Stimulated activated CD8-positive, alpha-beta memory T cell treated with anti-CD3 and anti-CD28 coated beads, Interleukin-12 subunit alpha, Interleukin-12 subunit beta, amount 100 ng/mL, for 1 hour (primary cell): Measurements from ENCODE around the gene SLC15A5.

Experiments used
- DNase-seq: peaks from one replicate; pipeline ENCODE4 v3.0.0-alpha.2; 2020; ENCODE audit warnings: low read depth

SLC15A5 gene

DNA sequence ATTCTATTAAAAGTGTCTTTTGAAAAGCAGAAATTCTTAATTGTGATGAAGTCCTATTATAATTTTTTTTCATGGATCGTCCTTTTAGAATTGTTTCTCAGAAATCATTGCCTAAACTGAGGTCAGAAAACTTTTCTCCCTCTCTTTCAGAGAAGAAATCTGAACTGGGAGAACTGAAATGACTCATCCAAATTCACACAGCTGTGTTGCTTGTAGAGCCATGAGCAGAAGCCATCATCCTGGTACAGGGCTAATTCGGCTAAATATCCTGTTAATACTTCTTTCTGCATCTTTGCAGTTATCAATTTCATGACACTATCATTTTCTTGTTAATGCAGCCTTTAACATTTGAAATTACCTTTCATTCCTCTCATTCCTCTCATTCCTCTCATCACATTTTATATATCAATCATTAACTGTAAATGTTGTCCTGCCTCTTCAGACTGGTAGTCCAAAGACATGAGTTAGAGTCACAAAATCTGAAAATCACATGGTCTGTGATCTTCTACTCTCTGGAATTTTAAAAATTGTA is 15.5 kb downstream of the SLC15A5 start:
- DNase-seq: no peak

DNA sequence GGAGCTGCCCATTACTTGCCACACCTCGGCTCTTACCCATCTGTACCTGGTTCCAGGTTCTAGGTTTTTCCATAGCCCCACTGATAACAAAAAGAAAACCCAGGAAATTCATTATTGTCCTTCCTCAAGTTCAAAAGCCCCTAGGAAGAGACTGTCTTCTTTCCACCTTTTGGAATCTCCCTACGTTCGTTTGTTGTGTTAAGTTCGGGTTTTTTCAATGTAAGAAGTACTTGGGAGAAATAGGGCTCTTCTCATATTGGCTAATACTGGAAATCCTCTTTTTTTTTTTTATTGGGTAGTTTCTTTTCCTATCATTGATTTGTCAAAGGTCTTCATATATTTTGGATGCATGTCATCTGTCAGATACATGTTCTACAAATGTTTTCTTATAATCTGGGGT is 17.3 kb downstream of the SLC15A5 start:
- no peak for DNase-seq

DNA sequence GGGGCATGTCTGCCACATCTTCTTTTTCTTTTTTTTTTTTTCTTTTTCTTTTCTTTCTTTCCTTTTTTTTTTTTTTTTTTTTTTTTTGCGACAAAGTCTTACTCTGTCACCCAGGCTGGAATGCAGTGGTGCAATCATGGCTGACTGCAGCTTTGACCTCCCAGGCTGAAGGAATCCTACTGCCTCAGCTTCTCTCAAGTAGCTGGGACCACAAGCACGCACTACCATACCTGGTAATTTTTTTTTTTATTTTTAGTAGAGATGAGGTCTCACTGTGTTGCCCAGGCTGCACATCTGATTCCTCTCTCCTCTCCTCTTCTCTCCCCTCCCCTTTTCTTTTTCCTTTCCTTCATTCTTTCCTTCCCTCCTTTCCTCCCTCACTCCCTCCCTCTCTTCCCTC is 18.5 kb downstream of the SLC15A5 start:
- DNase-seq: no peak

DNA sequence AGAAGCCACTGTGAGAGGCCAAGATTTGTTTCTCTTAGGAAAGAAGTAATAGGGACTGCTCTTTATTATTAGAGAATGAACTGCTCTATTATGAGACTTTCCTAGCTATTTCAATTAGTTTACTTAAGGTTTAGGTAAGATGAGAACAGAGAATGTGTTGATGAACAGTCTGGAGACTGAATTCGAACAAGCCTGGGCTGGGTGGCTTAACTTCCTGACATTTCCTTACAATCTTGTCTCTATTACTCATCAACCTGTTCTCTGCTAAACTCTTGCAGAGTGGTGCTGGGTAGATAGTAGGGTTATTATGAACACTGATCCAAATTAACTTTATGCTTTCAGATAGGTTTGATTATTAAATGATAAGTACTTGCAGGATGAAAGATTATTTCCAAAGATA is 31.2 kb downstream of the SLC15A5 start:
- DNase-seq: no peak

DNA sequence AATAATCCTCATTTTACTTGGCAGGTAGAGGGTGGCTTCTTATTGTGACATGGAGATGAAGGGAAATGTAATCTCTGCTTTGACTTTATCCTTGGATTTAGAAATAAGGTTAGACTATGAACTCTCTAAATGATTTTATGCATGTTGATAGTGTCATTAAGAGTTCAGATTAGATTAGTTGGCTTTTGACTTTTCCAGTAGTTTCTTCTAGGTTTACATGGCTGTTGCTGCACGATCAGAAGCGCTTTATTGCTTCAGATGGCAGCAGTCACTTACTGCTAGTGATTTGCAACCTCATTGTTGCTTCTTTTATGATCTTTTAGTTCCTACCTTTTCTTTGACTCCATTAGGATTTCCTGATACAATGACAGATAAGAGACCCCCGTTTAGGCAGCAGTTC is 32.3 kb downstream of the SLC15A5 start:
- DNase-seq: no peak

DNA sequence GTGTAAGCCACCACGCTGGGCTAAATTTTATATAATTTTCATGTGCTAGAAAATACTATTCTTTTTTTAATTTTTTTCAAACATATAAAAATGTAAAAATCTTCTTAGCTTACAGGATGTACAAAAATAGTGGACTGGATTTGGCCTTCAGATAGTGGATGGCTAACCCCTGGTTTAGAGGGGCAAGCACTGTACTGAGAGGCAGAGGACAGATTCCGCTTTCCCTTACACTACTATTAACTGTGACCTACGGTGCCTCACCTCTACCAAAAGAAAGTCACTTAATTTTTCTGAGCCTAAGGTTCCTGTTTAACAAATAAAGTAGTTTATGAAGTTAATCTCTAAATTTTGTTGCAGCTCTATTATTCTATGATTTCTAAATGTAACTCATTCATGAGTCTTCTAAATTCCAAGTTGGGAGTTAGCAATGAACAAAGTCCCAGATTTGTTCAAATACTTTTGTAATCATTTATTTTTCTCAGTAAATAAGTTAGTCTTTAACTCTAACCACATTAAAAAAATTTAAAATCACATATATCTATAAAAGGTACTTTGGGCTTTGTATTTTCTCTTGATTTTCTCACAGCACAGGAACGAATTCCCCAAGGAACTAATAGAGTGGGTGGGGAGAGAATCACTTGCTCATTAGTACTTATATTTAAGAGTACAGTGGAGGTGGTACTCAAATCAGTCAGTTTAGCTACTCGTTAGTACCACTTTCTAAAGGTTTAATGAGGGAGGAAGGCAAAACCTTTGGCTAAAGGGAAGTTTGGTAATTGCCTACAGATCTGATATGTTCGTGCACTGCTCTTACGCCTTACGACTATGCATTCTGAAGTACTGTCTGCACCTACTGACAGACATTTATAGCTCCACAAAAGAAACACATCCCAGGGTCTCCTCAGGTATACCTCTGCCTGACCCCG is 33.7 kb downstream of the SLC15A5 start:
- DNase-seq: no peak

DNA sequence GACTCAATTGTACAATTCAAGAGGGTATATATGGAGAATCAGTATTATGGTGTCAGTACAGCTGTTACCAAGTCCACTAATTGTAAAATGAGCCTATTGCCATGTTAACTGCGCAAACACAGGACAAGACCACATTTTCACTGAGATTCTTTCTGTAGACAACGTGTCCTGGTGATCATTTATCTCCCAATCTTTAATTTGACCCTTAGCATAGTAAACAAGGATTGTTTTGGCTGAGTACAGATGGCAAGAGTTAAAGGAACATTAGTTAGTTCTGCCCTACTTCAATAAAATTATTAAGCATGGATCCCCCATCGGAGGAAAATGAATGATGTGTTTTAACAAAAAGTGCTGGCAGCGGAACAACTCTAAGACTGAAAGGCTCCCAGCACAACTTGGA is 36.1 kb downstream of the SLC15A5 start:
- DNase-seq: no peak

DNA sequence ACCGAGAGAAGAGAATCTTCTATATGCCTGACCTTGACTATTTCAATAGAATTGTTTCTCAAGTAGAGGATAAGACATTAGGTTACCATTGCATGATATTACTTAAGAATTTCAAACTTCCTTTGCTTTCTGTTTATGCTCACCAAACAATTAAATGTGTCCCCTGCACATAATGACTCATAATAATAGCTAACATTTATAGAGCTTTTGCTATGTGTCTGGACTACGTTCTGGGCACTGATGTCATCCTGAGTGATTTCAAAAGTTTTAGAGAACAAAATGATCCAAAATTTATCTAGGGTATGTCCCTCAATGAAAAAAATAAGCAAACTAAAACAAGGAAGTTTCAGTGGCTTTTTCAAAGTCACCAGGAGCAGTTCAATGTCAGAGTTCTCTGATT is 38.8 kb downstream of the SLC15A5 start:
- DNase-seq: no peak

DNA sequence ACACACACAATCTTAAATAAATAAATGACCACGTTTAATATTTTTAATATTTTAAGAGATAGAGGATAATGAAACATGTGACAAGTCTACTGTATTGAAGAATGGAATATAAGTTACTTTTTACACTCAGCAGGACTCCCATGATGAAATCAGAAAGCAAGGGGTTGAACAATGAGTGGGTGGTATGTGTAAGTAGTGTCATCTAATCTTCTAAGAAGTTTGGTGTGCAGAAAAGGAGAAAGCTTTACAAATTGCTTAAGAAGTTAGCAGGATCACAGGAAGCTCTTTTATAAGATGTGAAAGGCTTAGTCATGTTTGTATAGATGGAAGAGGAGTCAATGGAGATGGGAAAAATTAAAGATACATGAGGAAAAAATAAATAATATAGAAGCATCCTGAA is 47.8 kb downstream of the SLC15A5 start:
- no peak for DNase-seq

DNA sequence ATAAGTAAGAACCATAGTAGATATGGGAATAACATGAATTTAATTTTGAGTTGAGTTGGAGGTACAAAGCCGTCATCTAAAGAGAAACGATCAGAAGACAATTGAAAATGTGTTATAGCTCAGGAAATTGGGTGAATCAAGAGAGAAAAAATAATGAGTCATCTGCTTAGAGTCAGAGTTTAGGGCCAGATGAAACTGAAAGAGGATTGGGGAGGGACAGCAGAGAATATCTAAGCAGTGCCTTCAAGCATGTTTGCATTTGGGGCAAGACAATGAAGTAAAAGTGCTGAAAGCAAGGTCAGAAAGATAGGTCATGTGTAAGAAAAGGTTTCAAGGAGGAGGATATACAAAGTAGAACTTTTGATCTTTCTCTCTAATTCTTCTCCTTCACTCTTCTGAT is 49.4 kb downstream of the SLC15A5 start:
- DNase-seq: no peak

DNA sequence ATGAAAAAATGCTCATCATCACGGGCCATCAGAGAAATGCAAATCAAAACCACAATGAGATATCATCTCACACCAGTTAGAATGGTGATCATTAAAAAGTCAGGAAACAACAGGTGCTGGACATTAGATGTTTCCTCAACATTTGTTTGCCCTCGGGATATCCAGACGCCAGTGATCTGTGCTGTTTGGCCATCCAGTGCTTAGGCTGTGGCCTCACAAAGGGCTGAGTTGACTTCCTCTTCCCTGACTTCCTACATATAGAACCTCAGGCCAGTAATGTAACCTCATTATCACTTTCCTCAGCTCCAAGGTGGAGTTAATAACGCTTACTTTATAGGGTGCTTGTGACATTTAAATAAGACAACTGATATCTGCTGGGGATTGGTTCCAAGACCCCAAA is 51.8 kb downstream of the SLC15A5 start:
- DNase-seq: no peak

DNA sequence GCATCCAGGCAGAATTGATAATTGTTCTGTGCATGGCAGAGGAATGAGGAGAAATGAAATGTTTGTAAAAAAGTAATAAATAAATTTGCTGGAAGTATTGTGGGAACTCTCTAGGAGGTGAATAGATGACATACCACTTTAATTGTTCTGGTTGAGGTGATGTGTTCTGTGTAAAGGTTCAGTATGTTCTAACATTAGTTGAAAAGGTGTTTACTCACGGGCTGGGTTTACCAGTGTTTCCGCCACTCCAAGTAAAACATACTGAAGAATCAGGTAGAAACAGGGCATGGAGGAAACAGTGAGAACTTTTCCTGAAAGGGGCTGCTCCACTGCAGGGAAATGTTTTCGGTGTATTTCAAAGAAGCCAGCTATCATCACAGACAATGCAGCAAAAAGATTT is 53.3 kb downstream of the SLC15A5 start:
- DNase-seq: no peak

DNA sequence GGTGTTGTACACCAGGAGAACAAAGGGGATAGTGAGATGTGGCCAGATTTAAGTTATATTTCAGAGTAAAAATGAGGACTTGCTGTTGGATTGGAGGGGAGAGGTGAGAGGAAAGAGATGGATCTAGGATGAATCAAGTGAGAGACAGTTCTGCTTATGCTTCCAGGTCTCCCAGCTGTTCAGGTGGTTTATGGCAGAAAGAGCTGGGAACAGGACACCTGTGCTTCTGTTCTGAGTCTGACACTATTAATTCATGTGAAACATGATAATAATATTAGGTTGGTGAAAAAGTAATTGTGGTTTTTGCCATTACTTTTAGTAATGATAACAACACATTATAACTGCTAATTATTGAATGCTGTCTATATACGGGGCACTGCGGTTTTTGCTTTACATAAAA is 55.7 kb downstream of the SLC15A5 start:
- DNase-seq: no peak

DNA sequence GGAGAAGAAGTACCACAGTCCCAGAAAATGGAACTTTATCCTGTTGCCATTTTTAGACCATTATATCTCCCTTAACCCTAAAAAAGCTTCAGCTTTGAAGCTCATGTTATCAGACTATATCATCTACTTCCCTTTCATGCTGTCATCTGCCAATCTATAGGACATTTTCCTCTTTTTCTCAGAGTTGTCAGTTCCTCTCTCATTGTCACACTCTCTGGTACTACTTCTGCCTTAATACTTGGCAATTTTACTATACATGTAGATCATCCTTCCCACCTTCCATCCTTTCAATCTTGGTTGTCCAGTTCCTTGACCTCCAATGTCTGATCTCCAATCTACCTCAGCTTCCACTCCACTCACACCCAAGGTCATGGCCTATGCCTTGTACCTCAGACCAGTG is 57.4 kb downstream of the SLC15A5 start:
- no peak for DNase-seq

DNA sequence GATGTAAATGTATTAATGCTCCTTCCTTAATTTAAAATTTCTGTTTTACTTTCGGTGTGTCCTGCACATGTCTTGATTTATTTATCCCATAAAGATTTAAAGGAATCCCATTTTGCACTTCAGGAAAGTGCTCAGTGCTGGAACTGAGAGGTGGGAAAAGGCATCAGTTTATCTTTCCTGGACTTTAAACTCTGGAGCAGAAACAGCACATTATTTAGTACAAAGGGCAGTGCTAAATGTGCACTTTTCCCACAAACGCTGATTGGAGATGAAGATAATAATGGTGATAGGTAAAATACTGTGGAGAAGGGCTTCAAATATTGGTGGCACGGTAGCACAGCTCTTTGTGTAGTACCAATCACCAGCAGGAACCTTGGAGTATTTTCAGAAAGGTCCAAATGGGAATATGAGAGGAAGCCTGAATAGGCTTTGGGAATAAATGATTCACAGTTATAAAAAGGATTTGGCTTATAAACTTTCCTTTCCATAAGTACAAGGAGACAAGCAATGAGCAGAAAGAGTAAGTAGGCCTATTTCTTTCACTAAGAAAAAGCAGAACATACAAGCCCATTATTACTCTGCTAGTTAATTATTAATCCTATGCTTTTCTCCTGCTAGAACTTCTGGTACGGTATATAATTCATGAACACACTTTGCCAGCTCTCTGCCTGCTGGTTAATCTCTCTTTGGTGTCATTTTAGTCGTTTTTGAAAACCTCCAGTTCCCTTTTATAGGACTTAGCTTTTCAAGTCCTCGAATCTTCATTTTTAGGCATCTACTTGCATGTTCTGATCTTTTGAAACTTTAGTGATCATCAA is 58.3 kb downstream of the SLC15A5 start:
- DNase-seq: no peak

DNA sequence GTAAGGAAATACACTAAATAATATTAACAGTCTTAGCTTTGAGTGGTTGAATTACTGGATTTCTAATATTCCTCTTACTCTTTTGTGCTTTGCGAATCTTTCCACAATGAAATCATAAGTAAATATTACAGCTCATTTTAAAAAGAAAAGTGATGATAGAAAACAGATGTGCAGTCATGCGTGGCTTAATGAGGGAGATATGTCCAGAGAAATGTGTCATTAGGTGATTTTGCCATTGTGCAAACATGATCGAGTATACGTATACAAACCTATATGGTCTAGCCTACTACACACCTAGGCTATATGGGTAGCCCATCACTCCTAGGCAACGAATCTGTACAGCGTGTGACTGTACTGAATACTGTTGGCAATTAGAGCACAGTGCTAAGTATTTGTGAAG is 59.3 kb downstream of the SLC15A5 start:
- DNase-seq: no peak

DNA sequence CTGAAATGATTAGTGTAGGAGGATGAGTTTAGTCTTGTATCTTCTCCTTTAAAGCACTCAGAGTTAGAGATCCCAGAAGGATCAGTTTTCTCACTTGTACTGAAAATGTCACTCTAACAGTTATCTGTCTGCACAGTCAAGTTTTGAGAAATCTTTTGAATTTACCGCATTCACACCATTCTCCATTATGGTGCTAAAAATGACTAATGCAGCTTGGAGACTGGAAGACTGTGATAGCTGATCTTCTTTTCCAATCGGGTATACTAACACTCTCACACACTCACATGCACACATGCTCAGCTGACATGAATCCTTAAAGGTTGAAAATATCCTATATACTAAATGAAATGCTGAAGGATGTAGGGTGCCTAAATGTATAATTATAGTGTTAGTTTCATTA is 65.8 kb downstream of the SLC15A5 start:
- DNase-seq: no peak

DNA sequence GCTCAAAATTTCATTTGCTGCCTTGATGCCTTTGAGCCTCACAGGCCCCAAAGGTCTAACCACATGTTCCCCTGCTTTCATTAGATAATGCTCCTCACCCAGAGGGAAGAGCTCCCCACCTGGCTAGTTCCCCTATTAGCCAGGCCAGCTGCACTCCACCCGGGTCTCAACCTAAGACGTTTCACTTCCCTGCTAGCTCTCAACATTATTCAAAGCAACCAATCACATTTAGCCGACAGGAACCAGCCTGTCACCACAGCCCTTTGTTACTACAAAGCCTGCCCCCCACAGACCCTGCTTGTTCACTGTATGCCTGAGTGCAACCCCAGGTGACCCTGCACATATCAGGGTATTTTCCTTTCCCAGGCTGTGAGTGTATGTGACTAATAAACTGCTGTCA is 78.6 kb downstream of the SLC15A5 start:
- no peak for DNase-seq

DNA sequence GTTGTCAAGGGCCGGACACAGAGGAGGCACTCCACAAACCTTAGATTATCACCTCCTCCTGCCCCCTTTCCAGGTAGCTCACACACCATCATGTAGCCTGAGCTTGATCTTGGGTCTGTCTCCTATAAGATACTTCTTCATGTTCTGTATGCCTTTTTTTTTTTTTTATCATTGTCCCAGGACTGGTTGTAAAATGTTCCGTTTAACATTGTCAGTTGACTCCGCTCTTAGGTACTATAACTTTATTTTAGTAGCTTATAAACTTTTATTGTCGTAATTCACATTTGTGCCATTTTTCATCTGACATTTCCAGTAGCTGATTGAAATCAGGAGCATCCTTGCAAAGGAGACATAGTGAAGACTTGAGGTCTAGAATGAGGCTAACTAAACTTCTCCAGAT is 79.9 kb downstream of the SLC15A5 start:
- DNase-seq: no peak

DNA sequence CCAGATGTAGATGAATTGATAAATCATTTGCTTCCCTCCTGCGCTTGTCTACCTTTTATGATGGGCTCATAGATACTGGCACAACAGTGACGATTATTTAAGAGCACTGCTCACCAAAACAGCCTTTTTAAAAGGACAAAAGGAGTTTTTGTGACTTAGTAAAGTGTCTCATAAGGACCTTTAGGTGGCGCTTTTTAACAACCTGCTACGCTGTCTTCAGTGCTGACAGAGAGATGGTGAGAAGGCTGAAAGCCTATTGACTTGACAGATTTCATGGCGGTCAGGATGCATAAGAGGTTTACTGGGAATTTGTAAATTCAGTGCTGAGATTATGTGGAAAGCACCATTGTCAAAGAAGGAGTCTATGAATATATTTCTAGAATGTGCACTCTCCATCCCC is 87.6 kb downstream of the SLC15A5 start:
- DNase-seq: no peak

DNA sequence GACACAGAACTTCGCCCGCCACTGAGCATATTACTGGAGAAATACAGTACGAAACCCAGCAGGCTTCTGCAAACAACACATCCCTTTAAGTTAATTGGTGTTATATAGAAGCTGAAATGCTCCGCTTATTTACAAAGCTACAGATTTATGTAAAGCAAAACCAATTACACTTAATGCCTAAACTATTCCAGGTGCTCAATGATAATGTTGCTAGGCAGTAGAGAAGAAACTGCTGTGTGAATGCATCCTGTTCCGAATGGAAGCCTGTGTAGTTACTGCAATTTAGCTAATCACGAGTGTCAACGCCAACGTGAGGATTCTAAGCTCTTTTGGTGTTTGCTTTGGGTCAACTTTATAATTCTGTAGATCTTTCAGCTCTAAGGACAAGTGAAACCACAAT is 89.8 kb downstream of the SLC15A5 start:
- DNase-seq: no peak

DNA sequence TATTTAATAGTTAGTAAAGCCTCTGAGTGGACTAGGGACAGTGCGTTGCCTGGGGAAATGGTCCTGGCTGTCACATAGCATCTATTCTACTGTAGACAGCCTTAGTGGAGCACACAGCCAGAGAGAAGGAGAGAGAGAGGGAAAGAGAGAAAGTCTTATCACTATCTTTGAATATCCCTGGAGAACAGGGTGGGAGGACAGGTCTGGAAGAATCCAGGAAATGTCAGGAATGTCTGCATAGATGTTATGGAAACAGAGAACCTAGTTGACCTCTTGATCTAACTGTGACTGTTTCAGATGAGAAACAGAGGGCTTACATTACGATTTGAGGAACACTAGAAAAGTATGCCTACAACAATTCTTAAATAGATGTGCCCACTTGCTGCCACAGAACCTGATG is 92.8 kb downstream of the SLC15A5 start:
- DNase-seq: no peak

DNA sequence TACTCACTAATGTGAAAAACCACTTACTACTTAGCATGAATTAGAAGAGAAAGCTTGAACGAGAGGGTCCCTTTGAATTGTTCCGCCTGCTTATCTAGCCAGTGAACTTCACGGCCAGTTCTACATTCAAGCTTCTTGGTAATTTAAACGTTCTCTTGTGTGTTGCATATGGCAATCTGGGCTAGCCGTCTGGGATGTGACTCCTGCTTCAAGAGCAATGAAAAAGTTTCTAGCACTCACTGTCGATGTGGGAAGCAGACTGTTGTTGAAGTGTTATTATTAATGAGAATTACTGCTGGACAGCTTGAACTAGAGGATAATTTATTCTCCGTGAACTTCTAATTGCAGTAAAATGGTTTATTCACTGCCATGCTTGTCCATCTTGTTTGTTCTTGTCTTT is 93.9 kb downstream of the SLC15A5 start:
- no peak for DNase-seq
